GM12874 (cell line): Measurements from ENCODE around the gene PSAPL1.

ENCODE experiments used
- CTCF ChIP-seq: IDR thresholded peaks from 2 replicates; pipeline ENCODE4 v1.5.1; 2011; ENCODE audit warnings: low read depth, mild to moderate bottlenecking, control low read depth, low read length, moderate library complexity; ENCODE audit not compliant: insufficient read depth

Gene PSAPL1

GRCh38 chr4:7430965-7431695 is 3.6 kb downstream of the PSAPL1 start:
- TF ChIP-seq CTCF, result no peak

GRCh38 chr4:7430368-7430964 is 4.3 kb downstream of the PSAPL1 start:
- TF ChIP-seq CTCF, result no peak

- TF ChIP-seq CTCF, result no peak
Observed at GRCh38 chr4:7429601-7430078, 5.1 kb downstream of the PSAPL1 start.

GRCh38 chr4:7429069-7429416 is 5.7 kb downstream of the PSAPL1 start:
- TF ChIP-seq CTCF, result no peak

GRCh38 chr4:7428261-7429068 is 6.3 kb downstream of the PSAPL1 start:
- no peak for TF ChIP-seq CTCF

- no peak for TF ChIP-seq CTCF
Observed at GRCh38 chr4:7427831-7428260, 6.9 kb downstream of the PSAPL1 start.

- TF ChIP-seq CTCF, result no peak
Observed at GRCh38 chr4:7427361-7427760, 7.4 kb downstream of the PSAPL1 start.
